ENCODE results near the gene NOPCHAP1. TPM values are rescaled to one million over a fixed set of nuclear protein-coding genes. Genes with fewer than 3 reads are reported as not detected.

Gene NOPCHAP1
- total RNA-seq, 4 donors from 2014 or later: 8.6 to 29.4 (median 14.5) TPM

DNA sequence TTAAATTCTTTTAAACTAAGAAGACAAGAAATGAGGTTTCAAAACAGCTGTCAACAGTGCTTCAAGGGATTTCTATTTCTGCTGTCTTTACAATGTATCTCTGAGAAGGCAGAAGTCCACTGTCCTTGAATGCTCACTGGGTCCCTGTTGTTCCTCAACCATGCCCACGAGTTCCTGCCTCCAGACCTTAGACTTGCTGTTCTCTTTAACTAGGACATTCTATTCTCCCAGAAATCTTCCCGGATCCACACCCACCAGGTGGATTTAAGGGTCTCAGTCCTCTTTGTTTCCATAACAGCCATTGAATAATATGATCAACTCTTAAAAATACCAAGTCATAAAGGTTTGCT lies 21.3 kb upstream of the NOPCHAP1 start:
- Histone ChIP-seq H3K27ac (no peak overlapping the region), H3K27me3 (no peaks in the 10 kb centered on the region), H3K4me3 (no peak overlapping the region), H3K36me3 (no peaks in the 10 kb centered on the region), H3K9me3 (no peaks in the 10 kb centered on the region), H3K4me1 (no peaks in the 10 kb centered on the region)
- intact Hi-C loops (cut with DNase I; ENCODE audit: low total_unique reads): no loop called here
- no peak for TF ChIP-seq POLR2A (IDR thresholded peaks at IDR 0.05)
- TF ChIP-seq, protein P1, sequence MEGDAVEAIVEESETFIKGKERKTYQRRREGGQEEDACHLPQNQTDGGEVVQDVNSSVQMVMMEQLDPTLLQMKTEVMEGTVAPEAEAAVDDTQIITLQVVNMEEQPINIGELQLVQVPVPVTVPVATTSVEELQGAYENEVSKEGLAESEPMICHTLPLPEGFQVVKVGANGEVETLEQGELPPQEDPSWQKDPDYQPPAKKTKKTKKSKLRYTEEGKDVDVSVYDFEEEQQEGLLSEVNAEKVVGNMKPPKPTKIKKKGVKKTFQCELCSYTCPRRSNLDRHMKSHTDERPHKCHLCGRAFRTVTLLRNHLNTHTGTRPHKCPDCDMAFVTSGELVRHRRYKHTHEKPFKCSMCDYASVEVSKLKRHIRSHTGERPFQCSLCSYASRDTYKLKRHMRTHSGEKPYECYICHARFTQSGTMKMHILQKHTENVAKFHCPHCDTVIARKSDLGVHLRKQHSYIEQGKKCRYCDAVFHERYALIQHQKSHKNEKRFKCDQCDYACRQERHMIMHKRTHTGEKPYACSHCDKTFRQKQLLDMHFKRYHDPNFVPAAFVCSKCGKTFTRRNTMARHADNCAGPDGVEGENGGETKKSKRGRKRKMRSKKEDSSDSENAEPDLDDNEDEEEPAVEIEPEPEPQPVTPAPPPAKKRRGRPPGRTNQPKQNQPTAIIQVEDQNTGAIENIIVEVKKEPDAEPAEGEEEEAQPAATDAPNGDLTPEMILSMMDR (IDR thresholded peaks at IDR 0.05): no peak
- DNase-seq: no peak

DNA sequence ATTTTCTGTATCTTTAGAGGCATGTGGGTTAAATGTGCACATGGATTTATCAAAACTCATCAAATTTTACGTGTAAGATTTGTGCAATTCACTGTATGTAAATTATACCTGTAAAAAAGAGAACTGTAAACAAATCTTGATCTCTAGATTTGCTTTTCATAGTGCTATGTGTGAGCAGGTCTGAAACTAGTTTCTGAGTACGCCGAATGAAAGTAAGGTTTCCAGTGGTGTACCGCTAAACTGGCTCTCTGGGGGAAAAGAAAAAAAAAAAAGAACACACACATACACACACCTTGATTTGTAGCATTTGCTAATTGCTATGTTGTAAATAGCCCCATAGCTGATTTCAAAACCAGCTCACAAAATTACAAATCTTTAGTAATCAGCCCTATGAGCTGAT lies 19.4 kb upstream of the NOPCHAP1 start:
- H3K27ac ChIP-seq: no peak overlapping the region
- intact Hi-C loops (cut with DNase I; ENCODE audit: low total_unique reads): no loop called here
- no peaks in the 10 kb centered on the region for H3K27me3 ChIP-seq
- no peaks in the 10 kb centered on the region for H3K36me3 ChIP-seq
- no peaks in the 10 kb centered on the region for H3K9me3 ChIP-seq
- no peak overlapping the region for H3K4me3 ChIP-seq
- no peak for DNase-seq
- no peak for TF ChIP-seq POLR2A (IDR thresholded peaks at IDR 0.05)
- TF ChIP-seq, protein P1 (IDR thresholded peaks at IDR 0.05): no peak
- H3K4me1 ChIP-seq: no peaks in the 10 kb centered on the region

DNA sequence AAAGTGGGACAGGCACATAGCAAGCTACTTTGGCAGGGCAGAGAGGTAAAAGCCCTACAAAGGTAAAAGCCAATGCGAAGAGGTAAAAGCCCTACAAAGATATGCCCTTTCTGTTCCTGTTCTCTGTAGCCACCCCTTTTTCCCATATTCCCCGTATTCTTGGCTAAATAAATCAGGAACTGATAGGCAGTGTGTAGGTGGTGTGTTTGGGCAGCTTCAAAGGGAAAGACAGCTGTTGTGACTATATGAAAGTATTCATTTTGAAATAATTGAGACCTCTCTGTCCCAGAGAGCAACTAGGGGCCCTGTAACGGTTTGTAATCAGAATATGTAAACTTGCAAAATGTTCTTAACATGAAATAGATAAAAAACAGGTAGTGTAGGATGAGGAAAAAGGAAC lies 16.8 kb upstream of the NOPCHAP1 start:
- intact Hi-C loops (cut with DNase I; ENCODE audit: low total_unique reads): no loop called here
- TF ChIP-seq POLR2A (IDR thresholded peaks at IDR 0.05): no peak
- TF ChIP-seq, protein P1 (IDR thresholded peaks at IDR 0.05): no peak
- H3K9me3 ChIP-seq: no peaks in the 10 kb centered on the region
- no peaks in the 10 kb centered on the region for H3K27me3 ChIP-seq
- H3K4me1 ChIP-seq: no peaks in the 10 kb centered on the region
- H3K4me3 ChIP-seq: no peak overlapping the region
- H3K27ac ChIP-seq: no peak overlapping the region
- no peaks in the 10 kb centered on the region for H3K36me3 ChIP-seq
- DNase-seq: no peak

DNA sequence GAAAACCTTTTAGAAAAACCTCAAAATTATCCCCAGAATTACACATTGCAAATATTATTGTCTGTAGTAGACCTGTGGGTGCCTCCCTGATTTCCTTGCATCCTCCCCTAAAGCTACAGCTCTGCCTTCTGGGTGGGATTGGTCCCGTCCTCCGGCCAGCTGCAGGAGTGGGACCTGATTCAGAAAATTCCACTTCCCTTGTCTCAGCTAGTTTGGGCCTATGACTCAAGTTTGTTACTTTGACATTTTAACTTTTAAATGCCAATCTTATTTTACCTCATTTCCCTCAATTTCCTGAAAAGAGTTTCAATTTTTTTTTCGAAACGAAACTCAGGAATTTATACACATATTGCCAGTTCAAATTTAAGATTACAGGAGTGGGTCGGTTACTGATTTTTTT lies 14.8 kb upstream of the NOPCHAP1 start:
- DNase-seq: no peak
- TF ChIP-seq POLR2A (IDR thresholded peaks at IDR 0.05): no peak
- TF ChIP-seq, protein P1 (IDR thresholded peaks at IDR 0.05): no peak
- Histone ChIP-seq H3K9me3 (no peaks in the 10 kb centered on the region), H3K27me3 (no peaks in the 10 kb centered on the region), H3K36me3 (no peaks in the 10 kb centered on the region), H3K4me3 (no peak overlapping the region), H3K27ac (no peak overlapping the region), H3K4me1 (no peaks in the 10 kb centered on the region)
- intact Hi-C loops (cut with DNase I; ENCODE audit: low total_unique reads): no loop called here

DNA sequence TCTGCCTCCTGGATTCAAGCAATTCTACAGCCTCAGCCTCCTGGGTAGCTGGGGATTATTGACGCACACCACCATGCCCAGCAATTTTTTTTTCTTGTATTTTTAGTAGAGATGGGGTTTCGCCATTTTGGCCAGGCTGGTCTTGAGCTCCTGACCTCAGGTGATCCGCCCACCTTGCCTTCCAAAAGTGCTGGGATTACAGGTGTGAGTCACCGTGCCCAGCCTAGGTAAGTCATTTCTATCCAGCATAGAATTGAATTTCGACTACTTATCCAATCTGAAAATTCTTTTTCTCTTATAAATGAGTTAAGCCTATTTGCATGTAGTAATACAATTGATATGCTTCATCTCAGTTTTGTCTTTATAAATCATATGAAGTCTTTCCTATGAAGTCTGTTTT lies 12.9 kb upstream of the NOPCHAP1 start:
- no peaks in the 10 kb centered on the region for H3K27me3 ChIP-seq
- H3K36me3 ChIP-seq: no peaks in the 10 kb centered on the region
- H3K27ac ChIP-seq: no peak overlapping the region
- no peak overlapping the region for H3K4me3 ChIP-seq
- DNase-seq: no peak
- no peak for TF ChIP-seq POLR2A (IDR thresholded peaks at IDR 0.05)
- TF ChIP-seq, protein P1 (IDR thresholded peaks at IDR 0.05): no peak
- no peaks in the 10 kb centered on the region for H3K9me3 ChIP-seq
- intact Hi-C loops (cut with DNase I; ENCODE audit: low total_unique reads): no loop called here
- no peaks in the 10 kb centered on the region for H3K4me1 ChIP-seq
